Stimulated activated CD8-positive, alpha-beta memory T cell treated with anti-CD3 and anti-CD28 coated beads, Interleukin-12 subunit alpha, Interleukin-12 subunit beta, amount 100 ng/mL, for 4 hours (primary cell): ENCODE results near the gene SEC14L1.
A peak's percentile ranks its signal among the peaks of the same experiment; 100 is the strongest.
"Not testable (repeated sequence)": the region's sequence is repeated elsewhere in the genome, so short reads cannot be mapped to it uniquely, and the experiment has no call there.

Experiments used
- DNase-seq: peaks from one replicate; pipeline ENCODE4 v3.0.0-alpha.2; 2020; ENCODE audit warnings: low read depth

Gene SEC14L1

DNA sequence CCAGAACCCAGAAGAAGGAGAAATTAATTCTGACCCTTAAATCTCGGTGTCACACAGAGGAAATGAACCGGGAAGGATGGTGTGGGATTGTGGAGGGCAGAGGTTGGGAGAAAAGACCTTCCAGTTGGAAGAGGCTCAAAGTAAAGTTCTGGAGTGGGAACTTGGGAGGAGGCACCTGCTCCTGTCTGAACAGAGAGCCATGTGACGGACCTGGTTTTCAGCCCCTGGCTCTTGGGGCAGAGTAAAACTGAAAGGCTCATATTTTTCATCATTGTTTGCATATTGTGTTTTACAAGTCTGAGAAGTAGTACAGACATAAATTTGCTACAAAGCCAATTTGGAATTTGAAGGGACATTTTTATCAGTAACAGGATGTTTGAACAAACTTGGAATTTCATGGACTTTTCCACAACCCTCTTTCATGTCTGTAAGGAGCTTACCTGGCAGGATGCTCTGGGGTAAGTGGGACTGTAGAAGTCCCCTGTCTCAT lies 24.4 kb upstream of the SEC14L1 start:
- DNase-seq: no peak

DNA sequence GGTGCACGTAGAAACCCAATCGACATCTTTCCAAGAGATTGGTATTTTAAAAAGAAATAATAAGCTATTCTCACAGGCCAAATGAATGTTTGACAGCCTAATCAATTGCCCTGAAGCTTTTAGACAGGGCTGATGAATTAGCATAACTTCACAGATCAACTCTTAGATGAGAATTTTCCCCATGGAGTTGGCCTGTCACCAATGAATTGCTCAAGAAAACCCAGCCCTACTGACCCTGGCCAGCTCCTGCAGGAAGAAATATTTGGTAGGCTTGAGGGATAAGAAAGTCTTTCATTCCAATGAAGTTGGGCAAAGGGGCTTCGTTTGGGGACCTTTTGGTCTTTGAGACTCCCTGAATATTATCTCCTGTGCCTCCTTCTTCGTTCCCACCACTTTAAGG lies 23.4 kb upstream of the SEC14L1 start:
- DNase-seq: no peak

- no peak for DNase-seq
Observed at GRCh38 chr17:77118251-77118928, 22.4 kb upstream of the SEC14L1 start.

DNA sequence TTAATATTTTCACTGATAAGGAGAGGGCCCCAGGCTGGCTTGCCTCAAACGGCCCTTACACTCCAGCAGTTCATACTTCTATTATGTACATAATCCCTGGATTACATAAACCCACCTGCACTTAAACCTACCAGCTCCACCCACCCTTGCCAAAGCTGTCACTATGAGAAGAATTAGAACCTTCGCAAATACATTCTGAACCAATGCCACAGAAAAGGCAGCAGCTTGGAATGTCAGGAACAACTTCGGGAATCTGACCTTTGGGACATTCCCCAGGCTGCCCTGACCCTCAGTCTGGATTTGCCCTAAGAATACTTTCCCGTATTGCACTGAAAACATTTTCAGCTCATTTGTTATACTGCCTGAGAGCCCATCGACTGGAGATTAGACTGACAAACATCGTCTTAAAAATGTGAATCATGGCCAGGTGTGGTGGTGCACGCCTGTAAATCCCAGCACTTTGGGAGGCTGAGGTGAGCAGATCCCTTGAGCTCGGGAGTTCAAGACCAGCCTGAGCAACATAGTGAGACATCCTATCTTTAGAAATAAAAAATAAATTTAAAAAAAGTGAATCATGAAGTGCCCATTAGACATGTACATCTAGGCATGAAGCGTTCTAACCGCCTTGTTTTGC lies 21.0 kb upstream of the SEC14L1 start:
- DNase-seq: no peak

DNA sequence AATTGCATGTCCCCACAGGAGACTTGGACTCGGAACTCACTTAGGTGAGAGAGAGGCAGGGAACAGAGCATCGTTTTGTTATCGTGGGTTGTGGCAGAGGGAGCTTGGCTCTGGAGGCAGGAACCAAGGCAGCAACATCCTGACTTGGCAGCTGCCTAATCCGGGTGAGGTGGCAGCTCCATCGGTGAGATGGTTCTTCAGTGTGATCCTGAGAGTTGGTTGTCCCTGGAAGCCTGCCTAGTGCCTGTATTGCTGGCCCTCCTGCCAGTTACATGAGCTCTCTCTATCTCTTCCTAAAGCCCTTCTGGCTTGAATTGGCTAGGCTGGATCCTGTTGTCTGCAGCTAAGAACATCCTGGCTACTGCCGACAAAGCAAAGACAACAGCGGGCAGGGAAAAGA lies 19.9 kb upstream of the SEC14L1 start:
- no peak for DNase-seq

- DNase-seq: no peak
Observed at GRCh38 chr17:77124192-77124889, 16.4 kb upstream of the SEC14L1 start.

DNA sequence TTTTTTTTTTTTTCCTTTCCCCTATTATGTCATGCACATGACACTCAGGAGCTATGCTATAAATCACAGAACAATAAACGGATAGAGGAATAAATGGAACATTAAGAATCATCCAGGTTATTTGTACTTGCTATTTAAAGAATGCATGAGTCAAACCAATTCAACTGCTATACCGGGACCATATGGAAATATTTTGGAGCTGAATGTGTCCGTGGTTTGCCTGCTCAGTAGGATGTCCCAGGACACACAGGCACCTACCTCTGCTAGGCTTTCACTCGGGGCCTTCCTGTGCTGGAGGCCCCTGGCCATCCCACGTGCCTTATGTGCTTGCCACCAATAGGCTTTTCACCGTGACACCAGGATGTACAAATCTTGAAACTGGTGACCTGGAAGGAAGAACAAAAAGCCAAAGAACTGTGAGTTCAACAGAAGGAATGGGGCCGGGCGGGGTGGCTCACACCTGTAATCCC lies 15.3 kb upstream of the SEC14L1 start:
- no peak for DNase-seq

- DNase-seq: no peak
Observed at GRCh38 chr17:77126519-77126918, 14.2 kb upstream of the SEC14L1 start.

GRCh38 chr17:77127735-77128361 lies 12.9 kb upstream of the SEC14L1 start:
- DNase-seq: peak; percentile 50

DNA sequence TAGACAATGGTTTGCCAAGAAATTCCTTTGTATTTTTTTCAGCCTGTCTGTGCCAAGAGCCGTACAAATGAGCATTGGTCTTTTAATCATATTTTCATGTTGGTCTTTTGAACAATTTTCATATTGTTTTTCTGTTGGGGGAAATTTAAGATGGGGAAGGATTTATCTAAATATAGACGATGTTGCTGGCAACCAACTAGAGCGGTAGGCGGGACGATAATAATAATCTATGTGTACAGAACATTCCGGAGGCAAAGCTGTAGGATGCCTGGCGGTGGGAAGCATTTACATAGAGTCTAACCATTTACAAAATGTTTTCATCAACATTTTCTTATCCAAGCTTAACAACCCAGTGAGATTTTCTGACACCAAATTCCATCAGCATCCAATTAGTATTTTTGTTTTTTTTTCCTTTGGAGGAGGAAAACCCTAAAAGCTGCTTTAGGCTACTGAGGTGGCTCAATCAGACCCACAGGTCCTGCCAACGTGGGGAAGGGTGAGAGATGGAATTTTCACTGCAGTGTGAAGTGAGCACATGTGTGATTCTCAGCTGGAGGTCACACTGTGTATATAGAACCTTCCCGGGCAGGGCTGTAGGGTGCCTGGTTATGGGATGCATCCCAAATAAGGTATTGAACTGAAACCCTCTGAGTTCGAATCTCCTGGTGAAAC lies 11.7 kb upstream of the SEC14L1 start:
- no peak for DNase-seq

DNA sequence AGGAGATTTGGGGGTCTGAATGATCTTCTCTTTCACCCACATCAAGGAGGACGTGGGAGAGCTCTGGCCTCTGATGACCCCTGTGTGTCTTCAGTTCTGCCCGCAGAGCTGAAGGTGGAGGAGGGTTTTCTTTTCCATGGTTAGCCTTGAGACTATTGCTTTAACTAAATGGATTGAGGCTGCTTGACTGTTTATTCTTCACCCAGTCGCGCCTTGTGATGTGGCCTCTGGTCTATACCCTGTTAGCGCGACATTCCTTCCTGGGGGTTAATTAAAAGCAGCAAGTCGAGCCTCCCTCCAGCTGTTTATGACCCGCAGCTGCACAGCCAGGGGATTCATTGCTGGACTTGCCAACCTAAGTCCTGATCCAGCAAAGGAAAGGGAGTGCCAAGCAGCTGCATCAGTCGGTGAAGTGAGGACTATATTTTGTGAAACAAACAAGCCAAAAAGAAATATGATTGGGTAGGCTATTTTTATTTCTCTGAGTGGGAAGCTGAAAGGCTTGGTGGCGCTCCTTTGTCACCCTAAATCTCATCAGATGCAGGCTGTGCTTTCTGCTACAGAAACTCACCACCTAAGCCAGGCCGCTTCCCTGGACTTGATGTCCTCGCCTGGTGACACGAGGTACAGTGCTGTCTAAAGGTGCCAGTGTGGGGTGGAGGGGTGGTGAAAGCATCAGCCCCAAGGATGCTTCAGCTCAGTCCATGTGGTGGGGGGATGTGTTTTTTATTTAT lies 11.0 kb upstream of the SEC14L1 start:
- DNase-seq: no peak

GRCh38 chr17:77130525-77130924 lies 10.2 kb upstream of the SEC14L1 start:
- DNase-seq: no peak

- no peak for DNase-seq
Observed at GRCh38 chr17:77131904-77132303, 8.9 kb upstream of the SEC14L1 start.

DNA sequence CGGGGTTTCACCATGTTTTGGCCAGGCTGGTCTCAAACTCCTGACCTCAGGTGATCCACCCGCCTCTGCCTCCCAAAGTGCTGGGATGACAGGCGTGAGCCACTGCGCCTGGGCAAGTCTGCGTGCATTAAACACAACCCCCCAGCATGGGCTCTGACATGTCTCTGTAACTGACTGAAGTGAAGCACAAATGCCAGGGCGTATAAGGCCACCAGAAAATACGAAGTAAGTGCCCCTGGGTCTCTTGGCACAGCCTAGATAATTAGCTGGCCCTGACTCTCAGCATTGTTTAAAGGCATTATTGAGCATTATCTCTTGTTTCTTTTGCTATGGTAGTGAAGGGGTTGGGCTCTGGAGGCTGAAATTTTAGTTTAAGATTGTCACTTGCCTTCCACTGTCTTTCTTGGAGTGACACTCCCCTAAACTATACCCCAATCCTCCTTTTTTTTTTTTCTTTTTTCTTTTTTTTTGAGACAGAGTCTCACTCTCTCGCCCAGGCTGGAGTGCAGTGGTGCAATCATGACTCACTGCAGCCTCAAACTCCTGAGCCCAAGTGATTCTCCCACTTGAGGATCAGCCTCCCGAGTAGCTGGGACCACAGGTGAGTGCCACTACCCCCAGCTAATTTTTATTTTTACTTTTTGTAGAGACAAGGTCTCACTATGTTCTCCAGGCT lies 8.2 kb upstream of the SEC14L1 start:
- no peak for DNase-seq

- no peak for DNase-seq
Observed at GRCh38 chr17:77133087-77133638, 7.6 kb upstream of the SEC14L1 start.

GRCh38 chr17:77136420-77136767 lies 4.4 kb upstream of the SEC14L1 start:
- DNase-seq: no peak

DNA sequence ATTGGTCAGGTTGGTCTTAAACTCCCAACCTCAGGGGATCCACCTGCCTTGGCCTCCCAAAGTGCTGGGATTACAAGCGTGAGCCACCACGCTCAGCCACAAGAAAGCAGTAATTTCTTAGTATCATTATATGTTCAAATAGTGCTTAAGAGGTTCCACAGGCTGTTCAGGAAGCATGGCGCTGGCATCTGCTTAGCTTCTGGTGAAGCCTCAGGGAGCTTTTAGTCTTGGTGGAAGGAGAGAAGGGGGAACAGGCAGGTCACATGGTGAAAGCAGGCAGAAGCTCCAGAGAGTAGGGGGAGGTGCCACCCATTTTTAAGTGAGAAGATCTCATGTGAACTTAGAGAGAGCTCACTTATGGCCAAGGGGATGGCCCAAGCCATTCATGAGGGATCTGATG lies 3.7 kb upstream of the SEC14L1 start:
- DNase-seq: no peak

- DNase-seq: not testable (repeated sequence)
Observed at GRCh38 chr17:77137886-77138285, 2.9 kb upstream of the SEC14L1 start.

- DNase-seq: peak; percentile 100
Observed at GRCh38 chr17:77140166-77140877, 447 bp upstream of the SEC14L1 start.
